ENCODE measurements around the gene HPCAL1. TPM values are rescaled to one million over a fixed set of nuclear protein-coding genes. Genes with fewer than 3 reads are reported as not detected.

The HPCAL1 gene
- total and polyA plus RNA-seq, 7 experiments from 2014 or later: 44.9 to 137 (median 89.2) TPM

GRCh38 chr2:10433264-10433946 lies 130.7 kb downstream of the HPCAL1 start:
- intact Hi-C loops (cut with micrococcal nuclease): loop anchor here (10.0 kb wide), 1 partner anchor 619 kb away; no protein-coding TSS in a partner anchor
- peaks cover 0 to 2% (median 0%) of the 10 kb centered on the region in 3 experiments for H3K36me3 ChIP-seq (ENCODE audit: control insufficient read depth in 2 of 3, insufficient read depth in 3 of 3, low read length in 3 of 3)
- H3K27ac ChIP-seq (ENCODE audit: low read depth, low read length): no peak overlapping the region
- ChIA-PET CTCF (interaction anchor here (0.6 to 4.7 kb wide), 8 partner anchors 25 to 362 kb away, joined by 3 to 77 read pairs (median 3); no protein-coding TSS in a partner anchor), POLR2A (no interaction called here)
- no peaks in the 10 kb centered on the region for H3K9me3 ChIP-seq (ENCODE audit: control insufficient read depth in 2 of 3, low read length in 3 of 3)
- Mint-ChIP-seq H3K4me3 (peak overlapping the region in 6 of 10 donors; percentile 3 to 47 (median 18)), H3K27ac (peak overlapping the region in 2 of 9 donors; percentile 2 to 63), H3K27me3 (peaks cover 0 to 6% (median 2%) of the 10 kb centered on the region in 5 donors), H3K9me3 (no peaks in the 10 kb centered on the region), H3K36me3 (peaks cover 0 to 1% (median 0%) of the 10 kb centered on the region in 5 donors), H3K4me1 (peaks cover 0 to 20% (median 12%) of the 10 kb centered on the region in 7 donors)
- ATAC-seq (no peak), DNase-seq (no peak)
- H3K4me1 ChIP-seq (ENCODE audit: control insufficient read depth in 2 of 2, insufficient read depth in 2 of 2, low read length in 2 of 2): peaks cover 0 to 5% of the 10 kb centered on the region in 2 donors
- H3K27me3 ChIP-seq (ENCODE audit: control insufficient read depth in 2 of 2, insufficient read depth in 2 of 2, low read length in 2 of 2): peaks cover 0 to 2% of the 10 kb centered on the region in 2 donors
- no peak overlapping the region for H3K4me3 ChIP-seq (ENCODE audit: low read length)

GRCh38 chr2:10433947-10434885 lies 131.5 kb downstream of the HPCAL1 start:
- Mint-ChIP-seq H3K36me3 (peaks cover 0 to 1% (median 0%) of the 10 kb centered on the region in 5 donors), H3K27ac (no peak overlapping the region), H3K4me1 (peaks cover 0 to 20% (median 12%) of the 10 kb centered on the region in 7 donors), H3K27me3 (peaks cover 0 to 6% (median 2%) of the 10 kb centered on the region in 5 donors), H3K4me3 (no peak overlapping the region), H3K9me3 (no peaks in the 10 kb centered on the region)
- peaks cover 0 to 2% of the 10 kb centered on the region in 2 donors for H3K27me3 ChIP-seq (ENCODE audit: control insufficient read depth in 2 of 2, insufficient read depth in 2 of 2, low read length in 2 of 2)
- no peak for ATAC-seq
- H3K4me1 ChIP-seq (ENCODE audit: control insufficient read depth in 2 of 2, insufficient read depth in 2 of 2, low read length in 2 of 2): peaks cover 0 to 5% of the 10 kb centered on the region in 2 donors
- no peak overlapping the region for H3K4me3 ChIP-seq (ENCODE audit: low read length)
- no peak overlapping the region for H3K27ac ChIP-seq (ENCODE audit: low read depth, low read length)
- H3K36me3 ChIP-seq (ENCODE audit: control insufficient read depth in 2 of 3, insufficient read depth in 3 of 3, low read length in 3 of 3): peaks cover 0 to 2% (median 0%) of the 10 kb centered on the region in 3 experiments
- no peak for DNase-seq
- CTCF ChIA-PET: interaction anchor here (0.6 to 4.7 kb wide), 28 partner anchors 9 to 368 kb away, joined by 3 to 77 read pairs (median 5); partner anchors contain the start of genes ODC1 and RRM2
- intact Hi-C loops (cut with micrococcal nuclease): loop anchor here (10.0 kb wide), 1 partner anchor 619 kb away; no protein-coding TSS in a partner anchor
- POLR2A ChIA-PET: interaction anchor here (1.0 to 1.5 kb wide), 4 partner anchors 14 to 362 kb away, joined by 5 to 13 read pairs (median 6); partner anchors contain the start of gene ODC1
- H3K9me3 ChIP-seq (ENCODE audit: control insufficient read depth in 2 of 3, low read length in 3 of 3): no peaks in the 10 kb centered on the region

GRCh38 chr2:10434886-10435819 lies 132.4 kb downstream of the HPCAL1 start:
- Mint-ChIP-seq H3K4me3 (peak overlapping the region in 1 of 10 donors; percentile 27), H3K27me3 (peaks cover 0 to 6% (median 2%) of the 10 kb centered on the region in 5 donors), H3K36me3 (peaks cover 0 to 4% (median 0%) of the 10 kb centered on the region in 5 donors), H3K9me3 (no peaks in the 10 kb centered on the region), H3K27ac (peak overlapping the region in 2 of 9 donors; percentile 14 to 72), H3K4me1 (peaks cover 0 to 20% (median 12%) of the 10 kb centered on the region in 7 donors)
- H3K27me3 ChIP-seq (ENCODE audit: control insufficient read depth in 2 of 2, insufficient read depth in 2 of 2, low read length in 2 of 2): peaks cover 0 to 2% of the 10 kb centered on the region in 2 donors
- no peak overlapping the region for H3K4me3 ChIP-seq (ENCODE audit: low read length)
- H3K36me3 ChIP-seq (ENCODE audit: control insufficient read depth in 2 of 3, insufficient read depth in 3 of 3, low read length in 3 of 3): peaks cover 0 to 11% (median 8%) of the 10 kb centered on the region in 3 experiments
- intact Hi-C loops (cut with micrococcal nuclease): loop anchor here (1.0 to 10.0 kb wide), 5 partner anchors 26 to 620 kb away; no protein-coding TSS in a partner anchor
- H3K27ac ChIP-seq (ENCODE audit: low read depth, low read length): no peak overlapping the region
- H3K4me1 ChIP-seq (ENCODE audit: control insufficient read depth in 2 of 2, insufficient read depth in 2 of 2, low read length in 2 of 2): peaks cover 0 to 5% of the 10 kb centered on the region in 2 donors
- POLR2A ChIA-PET: interaction anchor here (1.0 to 1.5 kb wide), 5 partner anchors 10 to 363 kb away, joined by 4 to 13 read pairs (median 5); partner anchors contain the start of gene ODC1
- CTCF ChIA-PET: interaction anchor here (0.6 to 4.7 kb wide), 36 partner anchors 8 to 369 kb away, joined by 3 to 77 read pairs (median 5); partner anchors contain the start of genes ODC1 and RRM2
- peak; percentile 31 to 84 (median 64) for DNase-seq
- ATAC-seq: peak; percentile 74
- no peaks in the 10 kb centered on the region for H3K9me3 ChIP-seq (ENCODE audit: control insufficient read depth in 2 of 3, low read length in 3 of 3)

GRCh38 chr2:10435820-10436204 lies 133.1 kb downstream of the HPCAL1 start:
- DNase-seq: no peak
- no peak overlapping the region for H3K4me3 ChIP-seq (ENCODE audit: low read length)
- ChIA-PET CTCF (interaction anchor here (0.6 to 4.7 kb wide), 28 partner anchors 8 to 363 kb away, joined by 3 to 77 read pairs (median 5); partner anchors contain the start of genes ODC1 and RRM2), POLR2A (interaction anchor here (1.2 to 1.5 kb wide), 3 partner anchors 10 to 364 kb away, joined by 4 to 5 read pairs (median 4); no protein-coding TSS in a partner anchor)
- intact Hi-C loops (cut with micrococcal nuclease): loop anchor here (1.0 to 10.0 kb wide), 5 partner anchors 27 to 621 kb away; no protein-coding TSS in a partner anchor
- no peak overlapping the region for H3K27ac ChIP-seq (ENCODE audit: low read depth, low read length)
- H3K27me3 ChIP-seq (ENCODE audit: control insufficient read depth in 2 of 2, insufficient read depth in 2 of 2, low read length in 2 of 2): peaks cover 0 to 2% of the 10 kb centered on the region in 2 donors
- Mint-ChIP-seq H3K27me3 (peaks cover 0 to 6% (median 2%) of the 10 kb centered on the region in 5 donors), H3K27ac (no peak overlapping the region), H3K4me1 (peaks cover 0 to 20% (median 12%) of the 10 kb centered on the region in 7 donors), H3K4me3 (no peak overlapping the region), H3K9me3 (no peaks in the 10 kb centered on the region), H3K36me3 (peaks cover 0 to 6% (median 0%) of the 10 kb centered on the region in 5 donors)
- no peak for ATAC-seq
- H3K36me3 ChIP-seq (ENCODE audit: control insufficient read depth in 2 of 3, insufficient read depth in 3 of 3, low read length in 3 of 3): peaks cover 0 to 15% (median 14%) of the 10 kb centered on the region in 3 experiments
- no peaks in the 10 kb centered on the region for H3K9me3 ChIP-seq (ENCODE audit: control insufficient read depth in 2 of 3, low read length in 3 of 3)
- peaks cover 0 to 5% of the 10 kb centered on the region in 2 donors for H3K4me1 ChIP-seq (ENCODE audit: control insufficient read depth in 2 of 2, insufficient read depth in 2 of 2, low read length in 2 of 2)

- peaks cover 0 to 6% (median 2%) of the 10 kb centered on the region in 5 donors for H3K27me3 Mint-ChIP-seq
- no peak for DNase-seq
- Histone ChIP-seq H3K4me1 (ENCODE audit: control insufficient read depth in 2 of 2, insufficient read depth in 2 of 2, low read length in 2 of 2) (peaks cover 0 to 5% of the 10 kb centered on the region in 2 donors), H3K27ac (ENCODE audit: low read depth, low read length) (no peak overlapping the region), H3K9me3 (ENCODE audit: control insufficient read depth in 2 of 3, low read length in 3 of 3) (no peaks in the 10 kb centered on the region), H3K4me3 (ENCODE audit: low read length) (no peak overlapping the region), H3K36me3 (ENCODE audit: control insufficient read depth in 2 of 3, insufficient read depth in 3 of 3, low read length in 3 of 3) (peaks cover 6 to 23% (median 16%) of the 10 kb centered on the region in 3 experiments), H3K27me3 (ENCODE audit: control insufficient read depth in 2 of 2, insufficient read depth in 2 of 2, low read length in 2 of 2) (no peaks in the 10 kb centered on the region)
- no peak for ATAC-seq
- peaks cover 0 to 5% (median 4%) of the 10 kb centered on the region in 5 donors for H3K36me3 Mint-ChIP-seq
- H3K4me3 Mint-ChIP-seq: no peak overlapping the region
- H3K9me3 Mint-ChIP-seq: no peaks in the 10 kb centered on the region
- intact Hi-C loops (cut with micrococcal nuclease): loop anchor here (10.0 kb wide), 1 partner anchor 622 kb away; no protein-coding TSS in a partner anchor
- peaks cover 0 to 16% (median 12%) of the 10 kb centered on the region in 7 donors for H3K4me1 Mint-ChIP-seq
- CTCF ChIA-PET: interaction anchor here (1.4 to 4.7 kb wide), 4 partner anchors 28 to 363 kb away, joined by 3 to 77 read pairs (median 6); no protein-coding TSS in a partner anchor
- no peak overlapping the region for H3K27ac Mint-ChIP-seq
- POLR2A ChIA-PET: interaction anchor here (1.5 kb wide), 1 partner anchor 10 kb away, joined by 4 read pairs; no protein-coding TSS in a partner anchor
Measured at GRCh38 chr2:10436583-10437110, 133.9 kb downstream of the HPCAL1 start.
